Endothelial cell of umbilical vein (primary cell): ENCODE measurements around the gene GPBAR1.

Experiments used
- EZH2 ChIP-seq: IDR thresholded peaks from 2 replicates; pipeline ENCODE4 v1.6.1; 2012; ENCODE audit warnings: borderline replicate concordance, low read depth, mild to moderate bottlenecking, moderate library complexity, low read length, inconsistent platforms; ENCODE audit not compliant: severe bottlenecking
- GATA2 ChIP-seq: IDR thresholded peaks from 2 replicates; pipeline ENCODE4 v1.7.0; 2011; ENCODE audit warnings: low read depth, mild to moderate bottlenecking, moderate library complexity, mixed read lengths, low read length; ENCODE audit not compliant: insufficient read length, insufficient read depth
- JUN ChIP-seq: IDR thresholded peaks from 2 replicates; pipeline ENCODE4 v1.6.1; 2011; ENCODE audit warnings: borderline replicate concordance, low read depth; ENCODE audit not compliant: insufficient read length, insufficient read depth
- MAX ChIP-seq: IDR thresholded peaks from 2 replicates; pipeline ENCODE4 v1.6.1; 2011; ENCODE audit not compliant: insufficient read depth, insufficient read length
- MYC ChIP-seq: IDR thresholded peaks from one replicate; pipeline ENCODE4 v1.6.1; 2011; ENCODE audit warnings: mild to moderate bottlenecking, low read depth, low read length
- POLR2A ChIP-seq: IDR thresholded peaks from 2 replicates; pipeline ENCODE4 v1.6.1; 2012; ENCODE audit warnings: low read depth, mild to moderate bottlenecking, control low read depth, low read length
- POLR2AphosphoS5 ChIP-seq: IDR thresholded peaks from 2 replicates; pipeline ENCODE4 v1.6.1; 2012; ENCODE audit warnings: low read depth, mild to moderate bottlenecking, control low read depth, low read length, moderate library complexity; ENCODE audit not compliant: insufficient read depth
- TF ChIP-seq, protein P1 (sequence below), 2 donors: IDR thresholded peaks; 1 replicate in 1 of 2; 2 replicates in 1 of 2; pipeline ENCODE4 v1.5.1; 2011; ENCODE audit warnings: low read length in 2 of 2, mild to moderate bottlenecking in 2 of 2, moderate library complexity in 2 of 2, control low read depth in 1 of 2, inconsistent platforms in 1 of 2, low read depth in 1 of 2; ENCODE audit not compliant: insufficient read depth in 1 of 2; ENCODE audit errors: extremely low read depth in 1 of 2

GRCh38 chr2:218264773-218265561 lies 4.2 kb downstream of the GPBAR1 start:
- TF ChIP-seq, protein P1, sequence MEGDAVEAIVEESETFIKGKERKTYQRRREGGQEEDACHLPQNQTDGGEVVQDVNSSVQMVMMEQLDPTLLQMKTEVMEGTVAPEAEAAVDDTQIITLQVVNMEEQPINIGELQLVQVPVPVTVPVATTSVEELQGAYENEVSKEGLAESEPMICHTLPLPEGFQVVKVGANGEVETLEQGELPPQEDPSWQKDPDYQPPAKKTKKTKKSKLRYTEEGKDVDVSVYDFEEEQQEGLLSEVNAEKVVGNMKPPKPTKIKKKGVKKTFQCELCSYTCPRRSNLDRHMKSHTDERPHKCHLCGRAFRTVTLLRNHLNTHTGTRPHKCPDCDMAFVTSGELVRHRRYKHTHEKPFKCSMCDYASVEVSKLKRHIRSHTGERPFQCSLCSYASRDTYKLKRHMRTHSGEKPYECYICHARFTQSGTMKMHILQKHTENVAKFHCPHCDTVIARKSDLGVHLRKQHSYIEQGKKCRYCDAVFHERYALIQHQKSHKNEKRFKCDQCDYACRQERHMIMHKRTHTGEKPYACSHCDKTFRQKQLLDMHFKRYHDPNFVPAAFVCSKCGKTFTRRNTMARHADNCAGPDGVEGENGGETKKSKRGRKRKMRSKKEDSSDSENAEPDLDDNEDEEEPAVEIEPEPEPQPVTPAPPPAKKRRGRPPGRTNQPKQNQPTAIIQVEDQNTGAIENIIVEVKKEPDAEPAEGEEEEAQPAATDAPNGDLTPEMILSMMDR (IDR thresholded peaks at IDR 0.05; ENCODE audit: extremely low read depth in 1 of 2, insufficient read depth in 1 of 2, low read depth in 1 of 2, low read length in 2 of 2): no peak
- TF ChIP-seq POLR2A (no peak), POLR2AphosphoS5 (no peak), MAX (no peak), MYC (no peak), EZH2 (no peak), GATA2 (no peak), JUN (no peak)
